Cardiac septum (tissue), 1 donor: Measurements from ENCODE around the gene EVX2. TPM values are rescaled to one million over a fixed set of nuclear protein-coding genes. Genes with fewer than 3 reads are reported as not detected.

Source experiments
- DNase-seq: peaks from one replicate; pipeline ENCODE4 v3.0.0-alpha.2; 2020; ENCODE audit warnings: low spot score
- intact Hi-C: fragments of 100-400 bp; cut with DNase I; formaldehyde crosslinking; loops from one replicate; pipeline ENCODE4 v1.14.0; 2022
- total RNA-seq: library from RNA; stranded (reverse); fragmentation: NEBNext Ultra II Directional; extraction: Animal tissue kit (Norgen Biotek cat#: 25700); gene quantifications from one replicate; pipeline ENCODE4 v1.2.1, GENCODE V29; 2021
- donor health status: DM: no; HTN: no; CAD: no.

The EVX2 gene
- total RNA-seq, 1 donor from 2014 or later, result not detected

DNA sequence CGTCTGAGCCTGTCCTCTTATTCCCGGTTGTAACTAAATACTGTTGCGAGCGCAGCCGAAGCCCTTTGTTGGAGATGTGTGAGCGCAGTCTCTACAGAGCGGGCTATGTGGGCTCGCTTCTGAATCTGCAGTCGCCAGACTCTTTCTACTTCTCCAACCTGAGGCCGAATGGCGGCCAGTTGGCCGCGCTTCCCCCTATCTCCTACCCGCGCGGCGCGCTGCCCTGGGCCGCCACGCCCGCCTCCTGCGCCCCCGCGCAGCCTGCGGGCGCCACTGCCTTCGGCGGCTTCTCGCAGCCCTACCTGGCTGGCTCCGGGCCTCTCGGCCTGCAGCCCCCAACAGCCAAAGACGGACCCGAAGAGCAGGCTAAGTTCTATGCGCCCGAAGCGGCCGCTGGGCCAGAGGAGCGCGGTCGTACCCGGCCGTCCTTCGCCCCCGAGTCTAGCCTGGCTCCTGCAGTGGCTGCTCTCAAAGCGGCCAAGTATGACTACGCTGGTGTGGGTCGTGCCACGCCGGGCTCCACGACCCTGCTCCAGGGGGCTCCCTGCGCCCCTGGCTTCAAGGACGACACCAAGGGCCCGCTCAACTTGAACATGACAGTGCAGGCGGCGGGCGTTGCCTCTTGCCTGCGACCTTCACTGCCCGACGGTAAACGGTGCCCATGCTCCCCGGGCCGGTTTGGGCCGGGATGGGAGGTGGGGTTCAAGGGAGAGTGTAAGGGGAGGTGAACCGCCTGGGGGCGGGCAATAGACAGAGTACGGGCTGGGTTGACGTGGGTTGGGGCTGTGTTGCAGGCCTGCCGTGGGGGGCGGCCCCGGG lies 16.2 kb upstream of the EVX2 start, which contains the start of gene HOXD12:
TSS of gene HOXD12 (plus strand) at position 68 of the 819 bp plus-strand sequence. CDS start at position 75, 7 bp downstream.
- intact Hi-C loops, result loop anchor here (5.0 kb wide), 1 partner anchor 848 kb away; no protein-coding TSS in a partner anchor
- DNase-seq, result no peak

GRCh38 chr2:176099159-176099727 lies 15.5 kb upstream of the EVX2 start:
- intact Hi-C loops, result loop anchor here (5.0 kb wide), 1 partner anchor 847 kb away; no protein-coding TSS in a partner anchor
- DNase-seq, result no peak

DNA sequence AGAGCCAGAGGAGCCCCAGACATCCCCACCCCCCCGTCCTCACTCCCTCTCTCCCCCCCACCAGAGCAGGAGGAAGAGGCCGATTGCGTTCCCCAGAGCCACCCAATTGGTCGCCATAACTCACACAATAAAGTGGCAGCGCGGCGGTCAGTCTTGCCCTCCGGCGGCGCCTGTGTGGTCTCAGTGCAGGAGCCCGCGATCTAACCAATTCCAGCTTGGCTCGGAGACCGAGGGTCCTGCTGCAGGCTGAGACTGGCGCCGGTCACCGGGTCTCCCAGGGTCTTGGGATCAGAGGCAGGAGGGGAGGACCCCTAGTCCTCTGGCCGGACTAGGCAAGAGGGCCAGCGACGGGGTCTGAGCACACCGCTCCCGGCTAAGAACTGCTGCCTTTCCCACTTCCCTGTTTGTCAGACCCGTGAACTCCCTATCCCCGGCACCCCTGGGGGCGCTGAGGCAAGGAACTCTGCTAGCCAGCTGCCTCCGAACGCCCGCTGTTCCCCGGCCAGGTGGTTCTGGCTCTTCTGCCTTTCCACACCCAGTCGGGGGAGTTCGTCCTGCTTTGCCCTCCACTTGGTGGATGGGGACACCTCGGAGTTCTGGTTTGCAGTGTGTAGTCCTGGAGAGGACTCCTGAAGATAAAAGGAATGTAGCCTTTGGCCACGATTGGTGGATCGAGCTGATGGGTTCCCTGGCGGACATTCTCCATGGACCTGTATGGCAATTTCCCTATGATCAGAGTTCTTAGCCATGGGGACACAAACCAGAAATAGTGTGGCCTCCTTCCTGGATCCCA lies 14.8 kb upstream of the EVX2 start:
- intact Hi-C loops, result loop anchor here (5.0 kb wide), 1 partner anchor 846 kb away; no protein-coding TSS in a partner anchor
- DNase-seq, result no peak

- DNase-seq, result no peak
- intact Hi-C loops, result loop anchor here (5.0 kb wide), 1 partner anchor 846 kb away; no protein-coding TSS in a partner anchor
These were observed 14.1 kb upstream of the EVX2 start for GRCh38 chr2:176097820-176098365.

- no peak for DNase-seq
- intact Hi-C loops, result loop anchor here (5.0 kb wide), 1 partner anchor 845 kb away; no protein-coding TSS in a partner anchor
These were observed 13.4 kb upstream of the EVX2 start for GRCh38 chr2:176096986-176097819.

GRCh38 chr2:176096243-176096985 lies 12.7 kb upstream of the EVX2 start:
- no peak for DNase-seq
- intact Hi-C loops, result loop anchor here (5.0 kb wide), 1 partner anchor 844 kb away; no protein-coding TSS in a partner anchor

GRCh38 chr2:176095421-176095820 lies 11.7 kb upstream of the EVX2 start:
- DNase-seq, result no peak
- intact Hi-C loops, result loop anchor here (5.0 kb wide), 1 partner anchor 843 kb away; no protein-coding TSS in a partner anchor

DNA sequence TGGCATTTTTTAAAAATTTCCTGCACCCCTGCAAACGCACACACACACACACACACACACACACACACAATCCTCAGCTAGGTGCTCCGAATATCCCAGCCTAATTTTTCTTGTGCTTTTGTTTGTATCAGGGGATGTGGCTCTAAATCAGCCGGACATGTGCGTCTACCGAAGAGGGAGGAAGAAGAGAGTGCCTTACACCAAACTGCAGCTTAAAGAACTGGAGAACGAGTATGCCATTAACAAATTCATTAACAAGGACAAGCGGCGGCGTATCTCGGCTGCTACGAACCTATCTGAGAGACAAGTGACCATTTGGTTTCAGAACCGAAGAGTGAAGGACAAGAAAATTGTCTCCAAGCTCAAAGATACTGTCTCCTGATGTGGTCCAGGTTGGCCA lies 10.6 kb upstream of the EVX2 start:
- no peak for DNase-seq
- intact Hi-C loops, result no loop called here

DNA sequence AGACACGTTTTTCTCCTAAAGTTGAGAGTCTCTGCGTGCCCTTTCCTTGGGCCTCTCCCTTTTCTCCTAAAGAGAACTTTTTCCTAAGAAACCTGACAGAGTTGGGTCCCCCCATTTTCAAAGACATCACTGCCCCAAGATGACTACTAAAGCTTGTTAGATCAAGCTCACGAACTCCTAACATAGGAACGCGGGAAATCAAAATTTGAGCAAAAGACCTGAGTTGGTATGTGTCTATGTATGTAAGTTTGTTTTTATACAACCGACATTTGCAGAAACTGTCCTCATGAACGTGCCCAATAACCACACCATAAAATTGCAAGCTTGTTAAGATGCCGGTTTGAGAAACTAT lies 10.1 kb upstream of the EVX2 start:
- intact Hi-C loops, result no loop called here

GRCh38 chr2:176093145-176093897 lies 9.6 kb upstream of the EVX2 start:
- peak; percentile 53 for DNase-seq
- intact Hi-C loops, result no loop called here

More for the DNA sequence above, 10.1 kb upstream of the EVX2 start:
- DNase-seq, result no peak

- DNase-seq, result peak; percentile 69
- intact Hi-C loops, result no loop called here
These were observed 8.7 kb upstream of the EVX2 start, which contains the start of gene HOXD13 for GRCh38 chr2:176092270-176093144. Gene HOXD13, plus strand, starts transcription at chr2:176092721. Its CDS starts 170 bp downstream, at chr2:176092891.

DNA sequence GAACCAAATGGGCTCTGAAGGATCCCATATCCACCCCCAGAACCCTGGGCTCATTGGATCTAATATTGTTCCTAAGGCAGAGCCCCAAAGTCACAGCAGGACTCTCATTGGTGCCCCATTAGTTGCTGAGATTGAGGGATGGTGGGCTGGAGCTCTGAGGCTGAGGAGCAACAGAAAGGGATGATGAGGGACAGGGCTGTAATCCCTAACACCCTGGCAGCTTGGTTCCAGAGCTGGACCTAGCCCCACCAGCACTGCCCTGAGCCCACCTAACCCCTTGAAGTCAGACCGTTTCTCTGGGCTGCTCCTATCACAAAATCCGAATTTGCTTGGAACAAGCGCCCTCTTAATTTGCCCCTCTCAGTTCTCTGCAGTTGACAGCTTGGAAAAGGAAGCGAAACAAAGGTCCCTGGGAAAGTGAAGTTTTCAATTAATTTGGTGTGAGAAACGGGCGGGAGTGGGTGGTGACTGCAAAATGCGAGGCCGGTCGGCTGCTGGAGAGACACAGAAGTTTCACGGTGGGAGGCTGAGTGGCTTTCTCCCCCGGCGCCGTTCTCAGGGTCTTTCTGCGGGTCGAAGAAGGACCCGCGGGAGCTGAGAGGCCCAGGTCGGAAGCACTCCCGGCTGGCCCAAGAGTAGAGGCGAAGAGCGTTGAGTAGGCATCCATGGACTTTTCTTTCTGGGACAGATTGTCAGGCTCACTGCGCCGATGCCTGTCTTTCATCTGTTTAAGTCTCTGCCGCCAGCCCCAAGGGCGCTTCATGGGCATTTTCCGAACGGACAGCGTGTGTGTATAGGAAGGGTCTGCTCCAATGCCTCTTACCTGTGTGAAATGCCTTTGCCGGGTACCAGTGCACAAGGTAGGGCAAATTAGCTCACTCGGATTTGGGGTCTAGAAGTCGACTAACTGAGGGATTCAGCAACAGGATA lies 7.8 kb upstream of the EVX2 start:
- intact Hi-C loops, result no loop called here
- peak; percentile 39 for DNase-seq

DNA sequence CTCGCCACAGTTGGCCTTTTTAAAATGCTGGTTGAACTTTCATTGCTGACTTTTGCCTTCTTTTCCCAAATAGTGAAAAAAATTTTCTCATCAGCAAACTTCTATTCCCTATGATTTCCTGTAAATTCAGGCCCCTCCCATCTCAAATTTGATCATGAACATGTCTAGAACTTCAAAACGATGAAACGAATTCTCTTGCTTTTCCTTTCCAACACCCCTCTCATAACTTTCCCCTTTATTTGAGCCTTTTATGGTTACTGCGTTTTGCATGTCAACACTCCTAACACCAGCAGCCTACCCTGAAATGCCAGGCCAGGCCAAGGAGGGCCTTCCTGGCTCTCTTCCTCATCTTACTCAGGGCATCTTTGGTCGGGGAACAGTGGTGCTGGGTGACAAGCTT lies 7.1 kb upstream of the EVX2 start:
- intact Hi-C loops, result no loop called here

DNA sequence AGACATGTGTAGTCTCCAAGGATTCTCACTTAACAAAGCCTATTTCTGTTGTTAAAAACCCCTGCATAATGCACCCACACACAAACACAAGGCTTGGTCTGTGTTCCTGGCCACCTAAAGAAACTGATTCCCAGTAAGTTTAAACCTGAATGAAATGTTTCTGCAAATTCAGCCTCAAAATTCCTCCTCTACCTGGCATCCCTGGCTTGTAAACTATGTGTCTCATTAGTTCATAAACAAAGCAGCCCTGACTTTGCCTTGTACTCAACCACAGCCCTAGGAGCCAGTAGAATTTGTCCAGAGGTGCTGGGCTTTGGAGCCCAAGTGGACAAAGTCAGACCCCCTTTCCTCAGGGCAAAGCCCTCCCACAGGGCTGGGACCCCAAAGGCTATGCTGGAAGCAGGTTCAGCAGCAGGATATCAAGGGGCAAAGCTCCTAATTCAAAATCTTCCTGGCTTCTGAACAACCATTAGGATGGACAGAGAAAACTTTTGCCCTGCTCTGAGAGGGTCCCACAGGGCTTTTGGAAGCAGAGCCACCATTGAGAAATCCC lies 6.2 kb upstream of the EVX2 start:
- DNase-seq, result peak; percentile 50
- intact Hi-C loops, result loop anchor here (5.0 kb wide), 3 partner anchors 403 to 778 kb away; no protein-coding TSS in a partner anchor

More for the DNA sequence above, 7.1 kb upstream of the EVX2 start:
- DNase-seq, result peak; percentile 69
